Measurements from ENCODE around the gene ABLIM2.

Gene ABLIM2

DNA sequence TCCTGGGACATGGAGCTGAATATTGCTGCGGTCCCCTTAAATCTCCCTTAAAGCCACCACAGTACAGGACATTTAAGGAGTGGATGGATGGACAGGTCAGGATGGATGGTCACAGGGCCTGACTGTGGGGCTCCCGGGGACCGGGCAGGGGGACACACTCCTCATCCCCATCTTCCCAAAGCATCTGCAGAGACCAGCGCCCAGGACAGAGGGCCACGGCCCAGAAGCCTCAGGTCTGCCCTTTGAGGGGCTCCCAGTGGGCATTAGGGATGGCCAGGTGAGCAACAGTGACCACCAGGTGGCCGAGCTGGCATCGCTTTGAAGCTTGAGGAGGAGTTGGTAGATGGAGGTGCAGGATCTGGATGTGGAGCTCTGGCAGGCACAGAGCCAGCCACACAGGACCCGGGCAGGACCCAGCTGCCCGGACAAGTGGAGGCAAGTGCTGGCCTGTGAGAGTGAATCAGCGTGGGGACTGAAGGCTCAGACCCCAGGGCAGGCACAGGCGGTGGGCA, 51.4 kb downstream of the ABLIM2 start:
- Histone ChIP-seq H3K4me3 (ENCODE audit: low read length) (no peak overlapping the region), H3K27me3 (ENCODE audit: control insufficient read depth, insufficient read depth, low read length) (no peaks in the 10 kb centered on the region), H3K4me1 (ENCODE audit: control insufficient read depth, insufficient read depth, low read length) (peaks cover 13% of the 10 kb centered on the region), H3K9ac (ENCODE audit: low read length) (no peak overlapping the region), H3K36me3 (ENCODE audit: control insufficient read depth, insufficient read depth, low read length) (no peaks in the 10 kb centered on the region), H3K9me3 (ENCODE audit: control insufficient read depth, low read length) (no peaks in the 10 kb centered on the region)

- no peak overlapping the region for H3K4me3 ChIP-seq (ENCODE audit: low read length)
- no peaks in the 10 kb centered on the region for H3K27me3 ChIP-seq (ENCODE audit: control insufficient read depth, insufficient read depth, low read length)
- no peak overlapping the region for H3K9ac ChIP-seq (ENCODE audit: low read length)
- no peaks in the 10 kb centered on the region for H3K9me3 ChIP-seq (ENCODE audit: control insufficient read depth, low read length)
- no peaks in the 10 kb centered on the region for H3K36me3 ChIP-seq (ENCODE audit: control insufficient read depth, insufficient read depth, low read length)
- H3K4me1 ChIP-seq (ENCODE audit: control insufficient read depth, insufficient read depth, low read length): peaks cover 13% of the 10 kb centered on the region
These were observed 52.1 kb downstream of the ABLIM2 start for GRCh38 chr4:8106451-8107025.

DNA sequence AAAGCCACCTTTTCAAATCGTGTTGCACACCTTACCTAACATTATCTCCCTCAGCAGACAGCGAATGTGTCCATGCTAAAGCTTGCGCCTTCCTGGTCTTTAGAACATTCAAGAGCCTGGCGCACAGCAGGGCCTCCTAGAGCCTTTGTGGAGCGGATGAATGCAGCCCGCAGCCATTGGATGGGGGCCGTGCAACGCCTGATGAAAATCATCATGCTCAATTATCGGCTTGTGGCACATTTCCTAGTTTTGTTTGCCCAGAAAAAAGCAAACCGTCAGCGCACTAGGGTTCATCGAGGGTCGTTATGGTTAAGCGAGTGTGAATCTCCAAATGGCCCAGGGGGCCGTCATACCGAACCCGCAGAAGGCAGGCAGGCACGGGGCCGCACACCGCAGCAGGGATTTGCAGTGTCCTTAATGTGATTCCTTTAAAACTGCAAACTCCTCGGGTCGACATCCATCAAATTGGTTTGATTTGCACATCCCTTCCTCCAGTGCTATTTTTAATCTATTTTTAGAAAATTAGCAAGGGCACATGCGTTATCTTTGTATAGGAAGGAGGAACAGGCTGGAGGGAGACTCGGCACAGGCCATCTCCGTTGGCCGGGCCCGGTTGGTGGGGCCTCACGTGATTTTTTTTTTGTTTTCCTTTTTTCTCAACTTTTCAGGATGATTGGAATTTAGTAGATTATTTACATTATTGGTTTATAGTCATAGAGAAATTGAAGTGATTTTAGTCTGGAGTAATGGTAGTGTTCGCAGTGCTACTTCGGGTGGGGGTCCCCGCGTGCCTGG, 53.1 kb downstream of the ABLIM2 start:
- Histone ChIP-seq H3K4me1 (ENCODE audit: control insufficient read depth, insufficient read depth, low read length) (peaks cover 13% of the 10 kb centered on the region), H3K9ac (ENCODE audit: low read length) (no peak overlapping the region)

GRCh38 chr4:8104491-8105305, 53.9 kb downstream of the ABLIM2 start:
- Histone ChIP-seq H3K36me3 (ENCODE audit: control insufficient read depth, insufficient read depth, low read length) (no peaks in the 10 kb centered on the region), H3K4me1 (ENCODE audit: control insufficient read depth, insufficient read depth, low read length) (peaks cover 13% of the 10 kb centered on the region), H3K27me3 (ENCODE audit: control insufficient read depth, insufficient read depth, low read length) (no peaks in the 10 kb centered on the region), H3K9me3 (ENCODE audit: control insufficient read depth, low read length) (no peaks in the 10 kb centered on the region), H3K4me3 (ENCODE audit: low read length) (no peak overlapping the region), H3K9ac (ENCODE audit: low read length) (no peak overlapping the region)

More for the DNA sequence above, 53.1 kb downstream of the ABLIM2 start:
- H3K4me3 ChIP-seq (ENCODE audit: low read length): no peak overlapping the region
- no peaks in the 10 kb centered on the region for H3K9me3 ChIP-seq (ENCODE audit: control insufficient read depth, low read length)
- no peaks in the 10 kb centered on the region for H3K27me3 ChIP-seq (ENCODE audit: control insufficient read depth, insufficient read depth, low read length)
- no peaks in the 10 kb centered on the region for H3K36me3 ChIP-seq (ENCODE audit: control insufficient read depth, insufficient read depth, low read length)

- no peaks in the 10 kb centered on the region for H3K27me3 ChIP-seq (ENCODE audit: control insufficient read depth, insufficient read depth, low read length)
- peaks cover 9% of the 10 kb centered on the region for H3K4me1 ChIP-seq (ENCODE audit: control insufficient read depth, insufficient read depth, low read length)
- no peaks in the 10 kb centered on the region for H3K36me3 ChIP-seq (ENCODE audit: control insufficient read depth, insufficient read depth, low read length)
- H3K4me3 ChIP-seq (ENCODE audit: low read length): no peak overlapping the region
- H3K9ac ChIP-seq (ENCODE audit: low read length): no peak overlapping the region
- H3K9me3 ChIP-seq (ENCODE audit: control insufficient read depth, low read length): no peaks in the 10 kb centered on the region
These were observed 54.9 kb downstream of the ABLIM2 start for GRCh38 chr4:8103421-8104390.

- H3K4me1 ChIP-seq (ENCODE audit: control insufficient read depth, insufficient read depth, low read length): peaks cover under 1% of the 10 kb centered on the region
- H3K9ac ChIP-seq (ENCODE audit: low read length): no peak overlapping the region
- no peaks in the 10 kb centered on the region for H3K36me3 ChIP-seq (ENCODE audit: control insufficient read depth, insufficient read depth, low read length)
- H3K4me3 ChIP-seq (ENCODE audit: low read length): no peak overlapping the region
- no peaks in the 10 kb centered on the region for H3K27me3 ChIP-seq (ENCODE audit: control insufficient read depth, insufficient read depth, low read length)
- H3K9me3 ChIP-seq (ENCODE audit: control insufficient read depth, low read length): no peaks in the 10 kb centered on the region
These were observed 55.8 kb downstream of the ABLIM2 start for GRCh38 chr4:8102831-8103230.

GRCh38 chr4:8102076-8102355, 56.6 kb downstream of the ABLIM2 start:
- H3K36me3 ChIP-seq (ENCODE audit: control insufficient read depth, insufficient read depth, low read length): no peaks in the 10 kb centered on the region

DNA sequence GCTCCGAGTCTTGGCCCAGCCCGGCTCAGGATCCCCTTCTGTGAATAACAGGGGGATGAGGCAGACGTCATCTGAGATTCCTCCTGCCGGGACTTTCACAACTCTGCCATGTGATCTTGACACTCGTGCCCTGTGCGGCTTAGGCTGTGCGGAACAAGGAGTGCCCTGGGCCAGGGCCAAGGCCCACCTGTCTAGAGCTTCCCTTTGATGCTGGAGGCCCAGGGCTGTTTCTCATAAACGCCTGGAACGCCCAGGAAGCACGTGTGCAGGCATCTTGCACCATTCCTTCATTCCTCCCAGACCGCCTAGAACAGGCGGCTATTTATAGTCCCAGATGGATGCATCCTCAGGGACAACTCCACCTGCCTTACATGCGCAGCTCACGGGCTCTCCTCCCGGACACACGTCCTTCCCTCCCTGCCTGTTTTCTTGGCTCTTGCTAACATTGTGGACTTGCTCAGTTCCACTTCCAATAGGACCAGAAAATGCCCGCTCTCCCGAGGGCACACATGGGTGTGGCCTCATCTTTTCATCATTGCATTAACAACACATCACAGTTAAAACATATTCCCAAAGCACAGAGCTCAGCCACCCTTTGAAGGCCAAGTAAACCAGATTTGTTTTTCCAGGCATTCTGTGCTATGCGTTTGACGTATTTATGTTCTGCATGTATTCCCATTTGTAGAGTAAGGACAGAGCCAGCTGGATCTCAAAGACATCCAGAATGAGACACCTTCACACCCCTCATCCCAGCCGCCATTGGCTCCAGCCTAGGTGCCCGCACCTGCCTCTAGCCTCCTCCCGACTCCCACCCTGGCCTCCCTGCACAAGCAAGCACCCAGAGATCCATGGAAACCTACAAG, 57.2 kb downstream of the ABLIM2 start:
- Histone ChIP-seq H3K9ac (ENCODE audit: low read length) (no peak overlapping the region), H3K4me3 (ENCODE audit: low read length) (no peak overlapping the region), H3K4me1 (ENCODE audit: control insufficient read depth, insufficient read depth, low read length) (no peaks in the 10 kb centered on the region), H3K27me3 (ENCODE audit: control insufficient read depth, insufficient read depth, low read length) (no peaks in the 10 kb centered on the region), H3K36me3 (ENCODE audit: control insufficient read depth, insufficient read depth, low read length) (no peaks in the 10 kb centered on the region), H3K9me3 (ENCODE audit: control insufficient read depth, low read length) (no peaks in the 10 kb centered on the region)

More at GRCh38 chr4:8102076-8102355, 56.6 kb downstream of the ABLIM2 start:
- no peaks in the 10 kb centered on the region for H3K27me3 ChIP-seq (ENCODE audit: control insufficient read depth, insufficient read depth, low read length)
- H3K9me3 ChIP-seq (ENCODE audit: control insufficient read depth, low read length): no peaks in the 10 kb centered on the region
- H3K4me3 ChIP-seq (ENCODE audit: low read length): no peak overlapping the region
- H3K9ac ChIP-seq (ENCODE audit: low read length): no peak overlapping the region
- no peaks in the 10 kb centered on the region for H3K4me1 ChIP-seq (ENCODE audit: control insufficient read depth, insufficient read depth, low read length)

DNA sequence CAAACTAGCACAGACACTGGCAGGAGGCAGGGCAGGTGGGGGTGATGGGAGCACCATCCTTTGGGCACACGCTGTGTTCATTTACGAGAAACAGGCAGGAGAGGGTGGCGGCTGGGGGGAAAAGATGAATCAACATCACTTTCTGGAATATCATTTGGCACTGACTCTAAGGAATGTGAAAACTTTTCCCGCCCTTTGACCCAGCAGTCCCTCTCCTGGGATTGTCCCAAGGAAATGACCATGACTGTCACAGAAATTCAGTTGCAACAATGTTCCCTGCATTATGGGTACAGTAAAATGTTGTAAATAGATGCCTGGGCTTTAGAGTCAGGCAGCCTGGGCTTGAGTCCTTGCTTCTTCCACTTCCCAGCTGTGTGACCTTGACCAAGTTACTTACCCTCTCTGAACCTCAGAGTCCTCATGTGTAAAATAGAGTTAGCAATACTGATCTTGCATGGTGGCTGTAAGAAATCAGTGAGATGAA, 58.6 kb downstream of the ABLIM2 start:
- Histone ChIP-seq H3K27me3 (ENCODE audit: control insufficient read depth, insufficient read depth, low read length) (no peaks in the 10 kb centered on the region), H3K4me1 (ENCODE audit: control insufficient read depth, insufficient read depth, low read length) (no peaks in the 10 kb centered on the region), H3K4me3 (ENCODE audit: low read length) (no peak overlapping the region), H3K9me3 (ENCODE audit: control insufficient read depth, low read length) (no peaks in the 10 kb centered on the region), H3K36me3 (ENCODE audit: control insufficient read depth, insufficient read depth, low read length) (no peaks in the 10 kb centered on the region), H3K9ac (ENCODE audit: low read length) (no peak overlapping the region)

GRCh38 chr4:8098506-8098905, 60.1 kb downstream of the ABLIM2 start:
- no peak overlapping the region for H3K4me3 ChIP-seq (ENCODE audit: low read length)
- H3K4me1 ChIP-seq (ENCODE audit: control insufficient read depth, insufficient read depth, low read length): no peaks in the 10 kb centered on the region
- H3K27me3 ChIP-seq (ENCODE audit: control insufficient read depth, insufficient read depth, low read length): no peaks in the 10 kb centered on the region
- no peaks in the 10 kb centered on the region for H3K9me3 ChIP-seq (ENCODE audit: control insufficient read depth, low read length)
- no peak overlapping the region for H3K9ac ChIP-seq (ENCODE audit: low read length)
- H3K36me3 ChIP-seq (ENCODE audit: control insufficient read depth, insufficient read depth, low read length): no peaks in the 10 kb centered on the region
